KMS-11 (cell line): ENCODE measurements around the gene CATSPERD.

Experiments used
- H2AFZ ChIP-seq: fragments of 200-600 bp; sonication (generic); 2 replicates; pipeline ENCODE4 v1.6.1; 2016; ENCODE audit warnings: antibody characterized with exemption, mixed run types, low read depth
- H3K27ac ChIP-seq: fragments of 200-600 bp; sonication (generic); 2 replicates; pipeline ENCODE4 v1.6.1; 2016; ENCODE audit warnings: mild to moderate bottlenecking, mixed run types
- H3K27me3 ChIP-seq: fragments of 200-600 bp; sonication (generic); 2 replicates; pipeline ENCODE4 v1.6.1; 2017; ENCODE audit warnings: mild to moderate bottlenecking, low read depth, mixed run types, moderate library complexity; ENCODE audit not compliant: insufficient read depth
- H3K36me3 ChIP-seq: fragments of 200-600 bp; sonication (generic); 2 replicates; pipeline ENCODE4 v1.6.1; 2017; ENCODE audit warnings: mild to moderate bottlenecking, mixed run types; ENCODE audit not compliant: insufficient read depth
- H3K4me1 ChIP-seq: fragments of 200-600 bp; sonication (generic); 2 replicates; pipeline ENCODE4 v1.6.1; 2016; ENCODE audit warnings: mild to moderate bottlenecking, low read depth, mixed run types; ENCODE audit not compliant: poor library complexity, severe bottlenecking
- H3K4me2 ChIP-seq: fragments of 200-600 bp; sonication (generic); 2 replicates; pipeline ENCODE4 v1.7.0; 2016; ENCODE audit warnings: mild to moderate bottlenecking, mixed run types
- H3K4me3 ChIP-seq: fragments of 200-600 bp; sonication (generic); IDR thresholded peaks from 2 replicates; pipeline ENCODE4 v1.6.1; 2017; ENCODE audit warnings: low read depth, low read length, mixed read lengths; ENCODE audit not compliant: insufficient read depth
- H3K79me2 ChIP-seq: fragments of 200-600 bp; sonication (generic); 2 replicates; pipeline ENCODE4 v1.6.1; 2016; ENCODE audit warnings: low read depth, mixed run types; ENCODE audit not compliant: insufficient read depth
- H3K9ac ChIP-seq: fragments of 200-600 bp; sonication (generic); 2 replicates; pipeline ENCODE4 v1.6.1; 2016; ENCODE audit warnings: mild to moderate bottlenecking, mixed run types
- H4K20me1 ChIP-seq: fragments of 200-600 bp; sonication (generic); 2 replicates; pipeline ENCODE4 v1.6.1; 2016; ENCODE audit warnings: mild to moderate bottlenecking, mixed run types; ENCODE audit not compliant: insufficient read depth
- CTCF ChIP-seq: fragments of 200-600 bp; sonication (generic); conservative IDR thresholded peaks from 2 replicates; pipeline ENCODE4 v1.6.1; 2017; ENCODE audit warnings: low read depth, mild to moderate bottlenecking, antibody characterized with exemption, low read length, moderate library complexity, mixed read lengths

CATSPERD gene

DNA sequence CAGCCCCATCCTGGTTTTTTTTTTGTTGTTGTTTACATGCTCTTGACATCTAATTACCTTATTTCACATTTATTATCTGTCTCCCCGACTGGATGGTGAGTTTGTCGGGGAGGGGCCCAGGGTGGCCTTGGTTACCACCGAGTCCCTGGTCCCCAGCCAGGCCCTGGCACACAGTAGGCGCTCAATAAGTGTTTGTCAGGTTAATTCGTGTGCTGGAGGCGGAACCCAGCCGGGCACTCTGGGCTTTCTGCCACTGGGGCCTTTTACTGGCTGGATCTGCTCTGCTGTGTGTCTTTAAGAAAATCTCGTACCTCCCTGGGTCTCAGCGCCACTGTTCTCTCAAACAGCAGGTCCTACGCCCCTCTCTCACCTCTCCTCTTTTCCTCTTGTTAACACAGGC lies 89.0 kb downstream of the CATSPERD start:
- H2AFZ ChIP-seq = no peak overlapping the region
- no peak overlapping the region for H3K9ac ChIP-seq
- H3K79me2 ChIP-seq = no peaks in the 10 kb centered on the region
- peaks cover 3% of the 10 kb centered on the region; the same call in 1 of the 2 replicates for H3K27me3 ChIP-seq
- no peaks in the 10 kb centered on the region for H3K36me3 ChIP-seq
- no peak for TF ChIP-seq CTCF
- H3K4me3 ChIP-seq = no peak overlapping the region
- H3K27ac ChIP-seq = no peak overlapping the region
- H3K4me2 ChIP-seq = no peak overlapping the region
- peaks cover 2% of the 10 kb centered on the region for H3K4me1 ChIP-seq
- no peaks in the 10 kb centered on the region for H4K20me1 ChIP-seq

- Histone ChIP-seq H3K79me2 (no peaks in the 10 kb centered on the region), H3K4me2 (no peak overlapping the region), H3K27me3 (no peaks in the 10 kb centered on the region; the same call in 1 of the 2 replicates), H4K20me1 (no peaks in the 10 kb centered on the region), H3K27ac (no peak overlapping the region), H3K4me1 (no peaks in the 10 kb centered on the region), H3K9ac (no peak overlapping the region), H2AFZ (no peak overlapping the region), H3K4me3 (no peak overlapping the region), H3K36me3 (no peaks in the 10 kb centered on the region)
- TF ChIP-seq CTCF = no peak
Measured at GRCh38 chr19:5811117-5811516, 90.7 kb downstream of the CATSPERD start.

DNA sequence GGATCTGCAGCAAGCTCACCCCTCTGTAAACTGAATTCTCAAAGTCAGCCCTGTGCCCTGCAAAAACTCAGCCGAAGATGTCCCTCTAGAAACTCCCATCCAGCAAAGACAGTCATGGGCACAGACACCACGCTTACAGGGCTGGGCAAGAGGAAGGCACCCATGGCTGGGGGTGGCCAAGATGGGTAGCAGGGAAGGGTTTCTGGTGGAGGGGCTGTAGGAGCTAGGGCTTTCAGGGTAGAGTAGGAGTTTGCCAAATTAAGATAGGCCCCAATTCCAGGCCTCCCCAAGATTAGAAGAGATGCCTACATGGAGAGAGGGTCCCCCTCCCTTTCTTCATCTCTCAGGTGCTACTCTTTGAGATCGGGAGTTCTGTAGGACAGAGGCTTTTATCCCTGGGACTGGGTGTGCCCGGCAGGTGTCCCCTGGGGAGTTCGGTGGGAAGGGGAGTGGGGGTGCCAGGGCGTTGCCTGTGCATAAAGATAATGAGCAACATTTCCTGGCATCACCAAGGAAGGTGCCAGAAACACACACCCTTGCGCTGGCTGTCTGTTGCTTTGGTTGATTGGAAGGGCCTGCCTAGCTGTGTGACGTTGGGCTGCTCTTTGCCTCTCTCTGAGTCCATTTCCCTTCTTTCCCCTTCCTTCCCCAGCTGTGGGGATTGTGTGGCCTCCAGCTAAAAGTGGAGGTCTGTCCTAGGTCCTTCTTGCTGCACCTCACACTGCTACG lies 93.8 kb downstream of the CATSPERD start:
- no peak overlapping the region for H3K4me2 ChIP-seq
- no peak overlapping the region for H3K9ac ChIP-seq
- H3K79me2 ChIP-seq = no peaks in the 10 kb centered on the region
- no peaks in the 10 kb centered on the region for H4K20me1 ChIP-seq
- H3K4me1 ChIP-seq = no peaks in the 10 kb centered on the region
- no peak overlapping the region for H3K27ac ChIP-seq
- no peaks in the 10 kb centered on the region for H3K36me3 ChIP-seq
- TF ChIP-seq CTCF = no peak
- no peak overlapping the region for H2AFZ ChIP-seq
- peaks cover 2% of the 10 kb centered on the region; the same call in 1 of the 2 replicates for H3K27me3 ChIP-seq
- no peak overlapping the region for H3K4me3 ChIP-seq

DNA sequence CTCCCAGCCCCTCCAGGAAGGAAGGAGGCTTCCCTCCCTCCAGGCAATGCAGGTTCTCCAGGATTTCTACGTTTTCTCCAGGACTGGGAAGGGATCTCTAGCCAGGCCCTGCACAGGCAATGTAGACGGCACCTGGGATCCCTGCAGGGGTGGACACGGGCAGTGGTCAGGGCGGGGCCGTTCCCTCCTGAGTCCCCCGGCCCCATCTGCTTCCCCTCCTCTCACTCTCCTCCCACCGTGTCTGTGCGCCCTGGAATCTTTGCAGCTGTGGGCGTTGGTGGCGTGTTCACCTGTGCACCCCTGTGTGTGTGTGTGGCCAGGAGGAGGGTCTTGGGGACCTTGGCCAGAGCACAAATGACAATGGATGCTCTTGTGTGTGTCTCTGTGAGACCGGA lies 94.4 kb downstream of the CATSPERD start:
- TF ChIP-seq CTCF = no peak
- no peak overlapping the region for H3K27ac ChIP-seq

More for the DNA sequence above, 94.4 kb downstream of the CATSPERD start:
- H3K4me2 ChIP-seq = no peak overlapping the region
- H3K9ac ChIP-seq = no peak overlapping the region
- no peak overlapping the region for H3K4me3 ChIP-seq
- no peak overlapping the region for H2AFZ ChIP-seq
- H3K27me3 ChIP-seq = peaks cover 2% of the 10 kb centered on the region; the same call in 1 of the 2 replicates
- no peaks in the 10 kb centered on the region for H3K79me2 ChIP-seq
- no peaks in the 10 kb centered on the region for H3K36me3 ChIP-seq
- no peaks in the 10 kb centered on the region for H4K20me1 ChIP-seq
- H3K4me1 ChIP-seq = no peaks in the 10 kb centered on the region
